KMS-11 (cell line): ENCODE results near the gene CAMSAP1.

Source experiments
- H2AFZ ChIP-seq: fragments of 200-600 bp; sonication (generic); 2 replicates; pipeline ENCODE4 v1.6.1; 2016; ENCODE audit warnings: antibody characterized with exemption, mixed run types, low read depth
- H3K27ac ChIP-seq: fragments of 200-600 bp; sonication (generic); 2 replicates; pipeline ENCODE4 v1.6.1; 2016; ENCODE audit warnings: mild to moderate bottlenecking, mixed run types
- H3K27me3 ChIP-seq: fragments of 200-600 bp; sonication (generic); 2 replicates; pipeline ENCODE4 v1.6.1; 2017; ENCODE audit warnings: mild to moderate bottlenecking, low read depth, mixed run types, moderate library complexity; ENCODE audit not compliant: insufficient read depth
- H3K36me3 ChIP-seq: fragments of 200-600 bp; sonication (generic); 2 replicates; pipeline ENCODE4 v1.6.1; 2017; ENCODE audit warnings: mild to moderate bottlenecking, mixed run types; ENCODE audit not compliant: insufficient read depth
- H3K4me1 ChIP-seq: fragments of 200-600 bp; sonication (generic); 2 replicates; pipeline ENCODE4 v1.6.1; 2016; ENCODE audit warnings: mild to moderate bottlenecking, low read depth, mixed run types; ENCODE audit not compliant: poor library complexity, severe bottlenecking
- H3K4me2 ChIP-seq: fragments of 200-600 bp; sonication (generic); 2 replicates; pipeline ENCODE4 v1.7.0; 2016; ENCODE audit warnings: mild to moderate bottlenecking, mixed run types
- H3K4me3 ChIP-seq: fragments of 200-600 bp; sonication (generic); IDR thresholded peaks from 2 replicates; pipeline ENCODE4 v1.6.1; 2017; ENCODE audit warnings: low read depth, low read length, mixed read lengths; ENCODE audit not compliant: insufficient read depth
- H3K79me2 ChIP-seq: fragments of 200-600 bp; sonication (generic); 2 replicates; pipeline ENCODE4 v1.6.1; 2016; ENCODE audit warnings: low read depth, mixed run types; ENCODE audit not compliant: insufficient read depth
- H3K9ac ChIP-seq: fragments of 200-600 bp; sonication (generic); 2 replicates; pipeline ENCODE4 v1.6.1; 2016; ENCODE audit warnings: mild to moderate bottlenecking, mixed run types
- H4K20me1 ChIP-seq: fragments of 200-600 bp; sonication (generic); 2 replicates; pipeline ENCODE4 v1.6.1; 2016; ENCODE audit warnings: mild to moderate bottlenecking, mixed run types; ENCODE audit not compliant: insufficient read depth
- TF ChIP-seq, protein P1 (sequence below): fragments of 200-600 bp; sonication (generic); conservative IDR thresholded peaks from 2 replicates; pipeline ENCODE4 v1.6.1; 2017; ENCODE audit warnings: low read depth, mild to moderate bottlenecking, antibody characterized with exemption, low read length, moderate library complexity, mixed read lengths

CAMSAP1 gene

DNA sequence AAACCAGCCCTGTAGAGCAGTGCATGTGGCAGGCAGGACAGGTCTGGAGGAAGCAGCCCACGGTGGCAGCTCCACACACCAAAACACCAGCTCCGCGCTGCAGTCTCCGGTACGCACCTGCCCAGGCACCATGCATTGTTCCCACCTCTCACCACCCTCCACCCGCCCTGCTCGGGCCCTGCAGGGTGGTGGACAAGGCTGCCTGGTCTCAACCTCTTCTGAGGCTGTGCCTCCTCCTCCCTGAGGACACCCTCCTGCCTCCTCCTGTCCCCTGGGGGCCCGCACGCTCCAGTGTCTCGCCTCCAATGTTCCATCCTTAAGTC is 109.1 kb downstream of the CAMSAP1 start:
- no peak overlapping the region for H3K4me3 ChIP-seq
- H3K4me1 ChIP-seq, result no peaks in the 10 kb centered on the region
- H2AFZ ChIP-seq, result no peak overlapping the region
- H3K36me3 ChIP-seq, result no peaks in the 10 kb centered on the region
- H3K9ac ChIP-seq, result no peak overlapping the region
- H3K27me3 ChIP-seq, result peaks cover 38% of the 10 kb centered on the region
- H3K4me2 ChIP-seq, result no peak overlapping the region
- TF ChIP-seq, protein P1, sequence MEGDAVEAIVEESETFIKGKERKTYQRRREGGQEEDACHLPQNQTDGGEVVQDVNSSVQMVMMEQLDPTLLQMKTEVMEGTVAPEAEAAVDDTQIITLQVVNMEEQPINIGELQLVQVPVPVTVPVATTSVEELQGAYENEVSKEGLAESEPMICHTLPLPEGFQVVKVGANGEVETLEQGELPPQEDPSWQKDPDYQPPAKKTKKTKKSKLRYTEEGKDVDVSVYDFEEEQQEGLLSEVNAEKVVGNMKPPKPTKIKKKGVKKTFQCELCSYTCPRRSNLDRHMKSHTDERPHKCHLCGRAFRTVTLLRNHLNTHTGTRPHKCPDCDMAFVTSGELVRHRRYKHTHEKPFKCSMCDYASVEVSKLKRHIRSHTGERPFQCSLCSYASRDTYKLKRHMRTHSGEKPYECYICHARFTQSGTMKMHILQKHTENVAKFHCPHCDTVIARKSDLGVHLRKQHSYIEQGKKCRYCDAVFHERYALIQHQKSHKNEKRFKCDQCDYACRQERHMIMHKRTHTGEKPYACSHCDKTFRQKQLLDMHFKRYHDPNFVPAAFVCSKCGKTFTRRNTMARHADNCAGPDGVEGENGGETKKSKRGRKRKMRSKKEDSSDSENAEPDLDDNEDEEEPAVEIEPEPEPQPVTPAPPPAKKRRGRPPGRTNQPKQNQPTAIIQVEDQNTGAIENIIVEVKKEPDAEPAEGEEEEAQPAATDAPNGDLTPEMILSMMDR, result no peak
- no peak overlapping the region for H3K27ac ChIP-seq
- H4K20me1 ChIP-seq, result no peaks in the 10 kb centered on the region
- H3K79me2 ChIP-seq, result no peaks in the 10 kb centered on the region

DNA sequence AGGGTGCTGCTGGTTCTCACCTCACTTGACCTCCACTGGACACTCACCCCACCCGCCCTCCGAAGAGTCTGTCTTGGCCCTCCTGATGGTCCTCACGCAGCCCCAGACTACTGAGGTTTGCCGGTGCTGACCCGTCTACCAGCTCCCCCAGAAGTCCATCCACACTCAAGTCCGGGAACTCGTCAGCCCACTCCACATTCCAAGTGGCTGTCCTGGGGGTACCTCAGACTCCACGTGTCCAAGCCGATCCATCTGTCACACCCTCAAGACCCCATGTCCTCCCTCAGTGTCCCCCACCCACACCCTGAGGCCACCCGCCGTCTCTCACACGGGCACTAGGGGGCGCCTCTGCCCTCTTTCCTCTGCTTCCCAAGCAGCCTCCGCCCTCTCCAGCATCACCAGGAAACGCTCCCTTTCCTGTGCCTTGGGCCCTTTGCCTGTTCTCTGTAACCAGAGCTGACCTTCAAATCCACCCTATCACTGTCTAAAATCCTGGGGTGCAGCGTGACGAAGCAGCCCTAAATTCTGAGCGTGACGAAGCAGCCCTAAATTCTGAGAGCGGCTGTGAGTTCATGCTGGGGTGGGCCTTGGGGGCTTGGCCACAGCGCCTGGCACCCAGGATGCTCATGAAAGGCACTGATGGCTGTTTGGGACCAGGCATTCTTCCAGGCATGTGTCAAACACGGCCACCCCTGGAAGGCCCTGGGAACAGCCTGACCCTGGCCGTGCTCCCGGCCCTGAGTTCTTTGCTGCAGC is 109.7 kb downstream of the CAMSAP1 start:
- TF ChIP-seq, protein P1, result peak; percentile 51
- no peaks in the 10 kb centered on the region for H3K79me2 ChIP-seq
- no peak overlapping the region for H3K4me3 ChIP-seq
- no peak overlapping the region for H2AFZ ChIP-seq
- H3K36me3 ChIP-seq, result no peaks in the 10 kb centered on the region
- no peaks in the 10 kb centered on the region for H4K20me1 ChIP-seq
- no peak overlapping the region for H3K27ac ChIP-seq
- H3K4me1 ChIP-seq, result no peaks in the 10 kb centered on the region
- H3K4me2 ChIP-seq, result no peak overlapping the region
- H3K27me3 ChIP-seq, result peaks cover 43% of the 10 kb centered on the region
- H3K9ac ChIP-seq, result no peak overlapping the region

DNA sequence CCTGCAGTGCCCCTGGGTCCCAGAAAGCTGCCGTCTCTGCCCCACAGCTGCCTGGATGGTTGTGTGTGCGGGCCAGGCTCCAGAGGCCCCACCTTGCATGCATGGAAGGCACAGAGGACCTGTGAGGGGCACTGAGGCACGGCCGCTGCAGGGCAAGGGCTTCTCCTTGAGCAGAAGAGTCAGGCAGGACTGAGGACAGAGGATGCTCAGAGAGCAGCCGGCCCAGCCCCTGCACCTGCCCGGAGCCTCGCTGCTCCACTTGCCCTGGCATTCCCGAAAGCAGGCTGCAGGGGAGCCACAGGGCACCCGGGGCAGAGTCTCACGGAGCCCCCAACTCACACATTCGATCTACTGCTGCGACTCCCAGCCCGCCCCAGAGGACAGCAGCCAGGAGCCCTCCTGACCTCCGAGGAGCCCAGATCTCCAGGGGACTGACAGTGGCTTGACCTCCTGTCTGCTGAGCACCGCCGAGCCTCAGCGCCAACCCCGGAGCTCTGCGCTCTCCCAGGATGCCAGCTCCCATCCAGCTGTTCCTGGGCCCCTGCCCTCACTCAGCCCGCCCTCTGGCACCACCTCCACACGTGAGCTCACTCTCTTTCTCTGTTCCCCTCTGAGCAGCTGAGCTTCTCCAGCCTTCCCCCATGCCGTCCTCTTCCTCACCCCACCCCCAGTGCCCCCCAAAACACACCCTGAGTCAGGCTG is 110.4 kb downstream of the CAMSAP1 start:
- no peaks in the 10 kb centered on the region for H3K36me3 ChIP-seq
- H3K4me2 ChIP-seq, result no peak overlapping the region
- no peak overlapping the region for H3K9ac ChIP-seq
- no peak overlapping the region for H3K27ac ChIP-seq
- no peaks in the 10 kb centered on the region for H3K79me2 ChIP-seq
- H3K4me1 ChIP-seq, result no peaks in the 10 kb centered on the region
- H2AFZ ChIP-seq, result no peak overlapping the region
- TF ChIP-seq, protein P1, result no peak
- H3K4me3 ChIP-seq, result no peak overlapping the region
- H4K20me1 ChIP-seq, result no peaks in the 10 kb centered on the region
- peaks cover 48% of the 10 kb centered on the region for H3K27me3 ChIP-seq

DNA sequence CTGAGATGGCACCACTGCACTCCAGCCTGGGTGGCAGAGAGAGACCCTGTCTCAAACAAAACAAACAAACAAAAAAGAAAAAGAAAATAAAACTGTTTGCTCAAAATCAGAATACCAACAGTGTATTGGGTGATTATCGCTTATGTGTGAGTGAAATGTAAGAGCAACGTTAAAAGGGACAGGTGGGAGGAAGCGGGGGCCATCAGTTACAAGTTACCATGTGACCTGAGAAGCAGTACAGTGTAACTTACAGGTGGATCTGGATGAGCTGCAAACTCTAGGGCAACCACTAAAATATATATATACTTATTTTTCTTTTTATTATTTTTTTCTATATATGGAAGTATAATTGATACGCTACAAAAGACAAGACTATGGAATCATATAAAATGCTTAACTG is 112.0 kb downstream of the CAMSAP1 start:
- Histone ChIP-seq H3K36me3 (no peaks in the 10 kb centered on the region), H3K4me2 (no peak overlapping the region), H3K27ac (no peak overlapping the region), H3K79me2 (no peaks in the 10 kb centered on the region), H3K4me3 (no peak overlapping the region), H3K4me1 (no peaks in the 10 kb centered on the region), H3K9ac (no peak overlapping the region), H2AFZ (no peak overlapping the region), H4K20me1 (no peaks in the 10 kb centered on the region), H3K27me3 (peaks cover 61% of the 10 kb centered on the region)
- TF ChIP-seq, protein P1, result no peak
